ENCODE results near the gene LRRC4C.

- no peak for TF ChIP-seq TEAD4 (IDR thresholded peaks at IDR 0.05)
- TF ChIP-seq MAX (IDR thresholded peaks at IDR 0.05) = no peak
- no peak for TF ChIP-seq TAF1 (IDR thresholded peaks at IDR 0.05; ENCODE audit: low read depth)
- TF ChIP-seq USF1 (IDR thresholded peaks at IDR 0.05) = no peak
- no peak for TF ChIP-seq TCF12 (IDR thresholded peaks at IDR 0.05; ENCODE audit: low read depth)
- no peak for TF ChIP-seq RAD21 (IDR thresholded peaks at IDR 0.05; ENCODE audit: low read depth)
These were observed 1136.2 kb downstream of the LRRC4C start for GRCh38 chr11:40323241-40323640.
